Nephron (organoid): ENCODE data around the gene CDHR1.

Experiments used
- H3K27ac Mint-ChIP-seq, 3 experiments: 2 replicates each; pipeline ENCODE4 v1.8.0; 2020; ENCODE audit warnings: mixed read lengths in 3 of 3, mild to moderate bottlenecking in 2 of 3, moderate library complexity in 1 of 3
- H3K27me3 Mint-ChIP-seq: 2 replicates; pipeline ENCODE4 v1.8.0; 2021; ENCODE audit warnings: low read depth, mild to moderate bottlenecking, moderate library complexity, mixed read lengths
- H3K36me3 Mint-ChIP-seq: 2 replicates; pipeline ENCODE4 v1.8.0; 2020; ENCODE audit warnings: low read depth, mixed read lengths
- H3K4me1 Mint-ChIP-seq: 2 replicates; pipeline ENCODE4 v1.8.0; 2020; ENCODE audit warnings: mixed read lengths
- H3K4me3 Mint-ChIP-seq, 3 experiments: 2 replicates each; pipeline ENCODE4 v1.8.0; 2020; ENCODE audit warnings: mild to moderate bottlenecking in 3 of 3, mixed read lengths in 3 of 3, moderate library complexity in 2 of 3
- H3K9me3 Mint-ChIP-seq: 2 replicates; pipeline ENCODE4 v1.8.0; 2020; ENCODE audit warnings: mixed read lengths
- CTCF ChIP-seq, 3 experiments: fragments of 200-600 bp; sonication (generic); IDR thresholded peaks; one replicate each; pipeline ENCODE4 v1.5.0; 2021; ENCODE audit warnings: antibody characterized with exemption in 3 of 3; ENCODE audit not compliant: unreplicated experiment in 3 of 3

Gene CDHR1

DNA sequence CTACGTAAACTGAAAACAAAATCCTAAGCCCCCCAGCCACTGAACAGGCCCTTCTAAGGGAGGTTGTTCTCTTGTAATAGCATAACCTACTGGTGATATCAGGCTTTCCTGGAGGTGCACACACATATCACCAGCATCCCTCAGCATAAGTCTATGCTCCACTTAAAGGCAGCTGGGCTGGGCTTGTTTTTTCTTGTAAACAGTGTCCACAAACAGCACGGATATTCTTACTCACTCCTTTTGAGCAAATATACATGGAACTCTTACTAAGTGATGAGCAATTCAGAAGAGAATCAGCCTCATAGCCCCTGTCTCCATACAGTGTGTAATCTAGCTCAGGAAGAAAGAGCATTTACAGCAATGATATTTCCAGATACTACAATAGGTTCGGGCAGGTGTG, 44.6 kb downstream of the CDHR1 start:
- Mint-ChIP-seq H3K4me1 (peaks cover under 1% of the 10 kb centered on the region), H3K4me3 (no peak overlapping the region), H3K9me3 (no peaks in the 10 kb centered on the region), H3K27ac (no peak overlapping the region), H3K36me3 (no peaks in the 10 kb centered on the region), H3K27me3 (peaks cover 18% of the 10 kb centered on the region)
- TF ChIP-seq CTCF (IDR thresholded peaks at IDR 0.05; ENCODE audit: unreplicated experiment in 3 of 3): no peak

GRCh38 chr10:84241185-84241790, 47.0 kb downstream of the CDHR1 start, which contains the start of gene LRIT1:
Gene LRIT1, minus strand, starts transcription at chr10:84241546. Its CDS starts 107 bp downstream, at chr10:84241439.
- TF ChIP-seq CTCF (IDR thresholded peaks at IDR 0.05; ENCODE audit: unreplicated experiment in 3 of 3): no peak
- H3K27me3 Mint-ChIP-seq: peaks cover 18% of the 10 kb centered on the region
- H3K9me3 Mint-ChIP-seq: no peaks in the 10 kb centered on the region
- no peak within 1 kb of the TSS for H3K4me3 Mint-ChIP-seq
- H3K4me1 Mint-ChIP-seq: peaks cover 11% of the 10 kb centered on the region
- H3K27ac Mint-ChIP-seq: no peak within 1 kb of the TSS
- H3K36me3 Mint-ChIP-seq: no peaks in the 10 kb centered on the region

- TF ChIP-seq CTCF (IDR thresholded peaks at IDR 0.05; ENCODE audit: unreplicated experiment in 3 of 3): no peak
- H3K27me3 Mint-ChIP-seq: peaks cover 7% of the 10 kb centered on the region
- no peak overlapping the region for H3K4me3 Mint-ChIP-seq
- H3K36me3 Mint-ChIP-seq: no peaks in the 10 kb centered on the region
- H3K27ac Mint-ChIP-seq: peak overlapping the region in 1 of 3 experiments; percentile 10
- H3K9me3 Mint-ChIP-seq: no peaks in the 10 kb centered on the region
- peaks cover 17% of the 10 kb centered on the region for H3K4me1 Mint-ChIP-seq
Measured at GRCh38 chr10:84243759-84244158, 49.4 kb downstream of the CDHR1 start.

DNA sequence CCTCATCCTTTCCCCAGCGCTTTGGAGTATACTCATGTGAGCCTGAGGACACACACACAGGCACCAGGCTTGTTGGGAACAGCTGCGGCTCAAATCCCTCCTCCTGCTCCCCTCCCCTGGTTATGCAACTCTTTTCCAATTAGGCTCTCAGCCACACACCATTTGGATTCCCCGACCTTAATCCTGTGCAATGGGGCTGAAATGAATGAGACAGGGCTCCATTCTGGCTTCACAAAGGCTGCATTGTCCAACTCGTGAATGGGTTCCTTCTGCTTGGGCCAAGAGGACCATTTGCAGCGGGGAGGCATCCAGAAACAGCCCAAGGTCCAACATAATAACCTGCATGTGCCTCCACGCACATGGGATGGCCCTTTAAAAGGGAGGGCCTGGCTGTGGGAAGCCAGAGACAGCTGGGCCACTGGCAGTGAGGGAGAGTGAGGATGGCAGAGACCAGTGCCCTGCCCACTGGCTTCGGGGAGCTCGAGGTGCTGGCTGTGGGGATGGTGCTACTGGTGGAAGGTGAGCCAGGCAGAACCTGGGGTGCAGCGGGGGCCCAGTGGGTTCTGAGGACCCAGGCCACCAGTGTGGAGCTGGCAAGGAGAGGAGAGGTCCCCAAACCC, 50.4 kb downstream of the CDHR1 start, which contains the start of gene RGR:
Gene RGR, plus strand, starts transcription at position 403 of the 620 bp plus-strand sequence. Its CDS starts 38 bp downstream, at position 441.
- Mint-ChIP-seq H3K9me3 (no peaks in the 10 kb centered on the region), H3K4me1 (peaks cover 17% of the 10 kb centered on the region), H3K27me3 (peaks cover 7% of the 10 kb centered on the region), H3K36me3 (no peaks in the 10 kb centered on the region), H3K27ac (peak within 1 kb of the TSS in 2 of 3 experiments; percentile 10 to 83), H3K4me3 (peak within 1 kb of the TSS in 2 of 3 experiments; percentile 52 to 81)
- TF ChIP-seq CTCF (IDR thresholded peaks at IDR 0.05; ENCODE audit: unreplicated experiment in 3 of 3): no peak

DNA sequence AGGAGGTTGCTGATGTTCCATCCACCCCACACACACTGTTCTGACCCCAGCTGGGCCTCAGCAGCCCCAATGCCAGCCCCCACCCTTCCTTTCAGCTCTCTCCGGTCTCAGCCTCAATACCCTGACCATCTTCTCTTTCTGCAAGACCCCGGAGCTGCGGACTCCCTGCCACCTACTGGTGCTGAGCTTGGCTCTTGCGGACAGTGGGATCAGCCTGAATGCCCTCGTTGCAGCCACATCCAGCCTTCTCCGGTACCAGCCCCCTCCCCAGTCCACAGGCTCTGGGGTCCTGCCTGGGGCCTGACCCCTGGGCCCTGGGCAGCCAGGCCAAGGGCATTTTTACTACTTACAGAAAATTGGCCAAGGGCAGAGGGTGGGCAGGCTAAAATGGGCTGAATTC, 53.2 kb downstream of the CDHR1 start:
- H3K4me3 Mint-ChIP-seq: peak overlapping the region in 1 of 3 experiments; percentile 8
- H3K9me3 Mint-ChIP-seq: no peaks in the 10 kb centered on the region
- H3K27ac Mint-ChIP-seq: no peak overlapping the region
- H3K27me3 Mint-ChIP-seq: peaks cover 14% of the 10 kb centered on the region
- no peaks in the 10 kb centered on the region for H3K36me3 Mint-ChIP-seq
- TF ChIP-seq CTCF (IDR thresholded peaks at IDR 0.05; ENCODE audit: unreplicated experiment in 3 of 3): no peak
- peaks cover 22% of the 10 kb centered on the region for H3K4me1 Mint-ChIP-seq
